Posterior cingulate gyrus (tissue), 11 donors: ENCODE results near the gene EIF3D.

Experiments
- DNase-seq, 10 donors: peaks; one replicate each; pipeline versions ENCODE4 v3.0.0 to v3.0.0-alpha.2; 2020 to 2021; ENCODE audit warnings: mixed read lengths in 3 of 10
- intact Hi-C: fragments of 100-400 bp; cut with DNase I; formaldehyde crosslinking; loops from one replicate; pipeline ENCODE4 v1.15.1; 2023

The EIF3D gene

DNA sequence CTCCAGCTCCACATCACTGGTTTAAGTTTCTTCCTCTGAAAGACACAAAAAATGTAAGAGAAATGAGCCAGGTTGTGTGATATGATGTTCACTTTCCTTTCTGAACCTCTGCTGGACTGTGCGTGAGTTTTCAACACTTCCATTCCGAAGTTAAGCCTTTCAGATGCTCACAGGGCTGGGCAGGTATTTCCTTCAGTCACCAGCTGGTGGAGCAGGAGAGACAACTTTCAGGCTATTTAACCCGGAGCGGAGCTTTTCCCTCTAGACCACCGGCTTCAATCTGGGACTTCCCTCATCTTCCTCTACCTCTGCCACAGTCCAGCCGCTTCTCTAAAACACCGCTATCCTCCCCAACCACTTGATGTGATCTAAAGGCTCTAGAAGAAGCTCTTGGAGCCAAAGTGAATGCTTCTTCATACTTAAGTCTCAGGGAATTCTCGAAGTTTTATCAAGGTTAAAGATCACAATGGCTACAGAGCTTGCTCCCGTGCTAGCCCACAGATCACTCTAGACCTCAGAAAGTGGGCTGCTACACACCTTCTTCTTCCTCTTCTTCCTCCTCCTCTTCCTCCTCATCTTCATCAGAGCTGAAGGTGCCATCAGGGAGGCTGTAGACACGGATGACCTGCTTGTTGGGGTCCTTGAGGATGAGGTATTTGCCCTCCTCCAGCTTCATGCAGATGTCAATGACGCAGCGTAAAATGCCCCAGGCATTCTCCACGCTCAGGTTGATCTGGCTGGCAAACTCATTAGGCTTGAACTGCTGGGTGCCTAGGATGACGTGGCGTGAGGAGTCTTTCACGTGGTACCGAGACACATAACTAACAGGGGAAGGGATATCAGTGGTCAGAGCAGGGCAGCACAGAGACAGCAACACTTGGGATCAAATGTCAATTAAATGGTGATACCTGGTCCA lies 17.7 kb downstream of the EIF3D start:
- intact Hi-C loops = no loop called here
- DNase-seq = peak in 6 of 10 donors; percentile 31 to 86 (median 40)

DNA sequence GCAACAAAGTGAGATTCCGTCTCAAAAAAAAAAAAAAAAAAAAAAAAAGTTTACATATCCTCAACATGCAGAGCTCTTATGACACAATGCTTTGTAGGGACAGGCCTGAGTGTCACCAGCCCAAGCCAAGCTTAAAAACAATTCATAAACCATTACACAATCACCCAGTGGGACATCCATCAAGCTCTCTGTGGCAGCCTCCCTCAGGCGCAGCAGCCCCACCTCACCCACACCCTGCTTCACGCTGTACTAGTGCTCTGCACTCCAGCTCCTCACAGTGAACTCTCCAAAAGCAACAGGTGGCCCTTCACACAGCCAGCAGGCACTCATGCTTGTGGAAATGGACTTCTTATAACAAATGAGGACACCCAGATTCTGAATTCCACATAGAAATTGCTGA lies 18.6 kb downstream of the EIF3D start:
- intact Hi-C loops = no loop called here
- DNase-seq = peak in 2 of 10 donors; percentile 4 to 46

DNA sequence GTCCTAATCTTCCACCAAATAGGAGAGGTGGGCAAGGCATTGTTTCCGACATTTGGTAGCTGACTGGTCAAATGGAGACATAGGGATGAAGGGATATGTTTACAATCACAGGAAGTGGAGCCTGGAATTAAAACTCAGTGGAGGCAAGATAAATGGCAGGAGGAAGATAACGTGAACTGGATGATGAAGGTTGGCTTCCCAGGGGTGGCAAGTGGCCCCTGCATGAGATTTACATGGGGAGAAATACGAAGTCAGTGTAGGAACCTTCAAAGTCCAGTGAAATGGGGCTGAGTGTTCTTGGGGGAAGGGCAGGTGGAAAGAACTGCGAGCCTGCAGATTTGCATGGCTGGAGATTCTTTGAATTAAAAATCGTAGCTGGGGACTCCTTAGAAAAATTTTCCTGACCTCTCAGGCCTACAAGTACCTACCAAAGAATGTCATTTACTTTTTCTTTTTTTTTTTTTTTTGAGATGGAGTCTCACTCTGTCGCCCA lies 21.4 kb downstream of the EIF3D start:
- intact Hi-C loops = loop anchor here (1.0 kb wide), 1 partner anchor 26 kb away; the partner anchor contains the start of gene TXN2
- DNase-seq = peak in 2 of 10 donors; percentile 21 to 29

DNA sequence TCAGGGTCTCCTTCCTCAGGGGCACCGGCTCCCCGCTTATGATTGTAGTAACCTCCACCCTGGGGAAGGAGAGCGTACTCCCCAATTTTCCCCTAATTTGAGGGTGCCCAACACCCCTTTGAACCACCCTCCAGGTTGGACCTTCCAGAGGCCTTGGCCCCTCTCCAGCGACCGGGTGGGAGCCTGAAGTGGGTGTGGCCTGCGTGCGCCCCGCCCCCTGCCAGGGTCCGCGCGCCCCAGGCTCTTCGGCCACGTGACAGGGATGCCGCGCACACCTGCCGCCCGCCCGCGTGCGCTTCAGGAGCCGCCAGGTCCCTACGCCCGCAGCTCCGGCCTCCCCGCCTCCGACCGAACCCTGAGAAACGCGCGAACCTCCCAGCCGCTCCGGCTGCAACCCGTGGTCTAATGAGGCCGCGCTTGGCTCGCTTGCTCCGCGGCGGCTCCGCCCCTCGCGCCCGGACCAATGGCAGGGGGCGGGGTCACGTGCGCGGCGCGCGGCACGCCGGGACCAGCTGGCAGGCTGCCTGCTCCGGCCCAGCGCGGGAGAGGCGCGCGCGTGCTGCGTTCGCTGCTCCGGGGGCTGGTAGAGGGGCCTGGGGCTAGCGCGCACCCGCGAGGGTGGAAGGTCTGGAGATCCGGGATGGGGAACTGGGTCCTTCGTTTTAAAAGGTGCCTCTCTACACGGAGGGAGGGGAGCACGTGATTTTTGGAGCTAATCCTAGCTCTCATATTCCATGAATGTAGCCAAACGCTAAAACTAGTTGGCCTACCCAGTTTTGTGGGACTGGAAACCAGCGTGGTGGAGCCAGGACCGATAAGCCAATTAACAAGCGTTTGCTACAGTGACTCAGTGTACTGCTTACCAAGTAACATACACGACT lies 22.1 kb downstream of the EIF3D start, which contains the start of gene FOXRED2:
Gene FOXRED2 (minus strand): TSS at position 404 of the 881 bp plus-strand sequence. CDS start 618 bp downstream, outside the sequence.
- intact Hi-C loops = loop anchor here (1.0 kb wide), 1 partner anchor 26 kb away; the partner anchor contains the start of gene TXN2
- peak; percentile 79 to 98 (median 86) for DNase-seq

DNA sequence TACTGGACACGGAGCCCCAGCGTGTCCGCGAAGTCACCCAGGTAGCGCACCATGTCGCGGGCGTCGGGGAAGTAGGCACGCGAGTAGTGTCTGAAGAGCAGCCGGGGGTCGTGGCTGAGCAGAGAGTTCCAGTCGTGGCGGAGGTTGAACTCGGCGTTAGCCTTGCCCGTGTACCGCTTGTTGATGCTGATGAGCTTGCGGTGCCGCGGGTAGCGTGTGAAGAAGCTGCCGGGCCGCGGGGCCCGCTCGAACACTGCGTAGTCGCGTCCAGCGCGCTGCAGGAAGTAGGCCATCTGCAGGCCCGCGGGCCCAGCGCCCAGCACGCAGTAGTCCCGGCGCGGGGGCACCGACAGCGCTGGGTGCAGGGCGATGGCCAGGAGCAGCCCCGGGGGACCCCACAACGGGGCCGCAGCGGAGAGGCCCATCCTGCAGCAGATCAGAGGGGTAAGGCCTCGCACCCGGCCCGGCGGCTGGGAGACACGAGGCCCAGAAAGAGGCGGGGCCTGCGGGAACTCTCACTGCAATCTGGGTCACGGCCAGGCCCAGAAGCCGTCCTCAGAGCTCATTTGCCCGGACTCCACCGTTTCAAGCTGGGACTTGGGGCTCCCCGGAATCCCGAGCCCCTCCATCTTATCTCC lies 22.8 kb downstream of the EIF3D start:
- intact Hi-C loops = no loop called here
- peak in 1 of 10 donors; percentile 90 for DNase-seq

DNA sequence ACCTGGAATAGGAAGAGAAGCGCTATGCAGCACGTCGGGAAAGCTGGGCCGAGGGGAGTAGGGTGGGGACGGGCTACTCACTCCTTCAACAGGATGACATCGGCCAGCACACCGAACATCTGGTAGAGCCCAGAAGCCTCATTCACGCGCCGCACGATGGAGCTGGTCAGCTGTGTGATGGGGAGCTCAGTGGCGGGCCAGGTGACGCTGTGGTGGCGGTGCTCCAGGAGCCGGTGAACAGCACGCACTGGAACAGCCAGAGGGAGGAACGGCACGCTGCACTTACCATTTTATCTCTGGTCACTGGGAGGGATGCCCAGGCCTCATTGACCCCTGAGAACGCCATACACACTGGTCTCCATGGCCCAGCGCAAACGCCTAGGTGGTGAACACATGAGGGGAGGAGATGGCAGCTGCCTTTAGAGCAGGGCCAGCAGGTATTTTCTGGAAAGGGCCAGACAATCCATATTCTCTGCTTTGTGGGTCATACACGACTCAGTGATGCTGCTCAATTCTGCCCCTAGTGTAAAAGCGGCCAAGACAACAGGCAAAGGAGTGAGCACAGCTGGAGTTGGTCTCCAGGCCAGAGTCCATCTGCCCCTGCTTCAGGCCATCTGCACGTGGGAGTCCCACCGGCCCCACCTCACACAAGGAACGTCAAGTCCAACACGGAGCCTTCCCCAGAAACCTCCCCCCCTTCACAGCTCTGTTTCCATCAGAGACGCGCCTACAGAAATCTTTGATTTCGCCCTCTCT lies 30.9 kb downstream of the EIF3D start:
- intact Hi-C loops = no loop called here
- DNase-seq = peak in 2 of 10 donors; percentile 64 to 81

DNA sequence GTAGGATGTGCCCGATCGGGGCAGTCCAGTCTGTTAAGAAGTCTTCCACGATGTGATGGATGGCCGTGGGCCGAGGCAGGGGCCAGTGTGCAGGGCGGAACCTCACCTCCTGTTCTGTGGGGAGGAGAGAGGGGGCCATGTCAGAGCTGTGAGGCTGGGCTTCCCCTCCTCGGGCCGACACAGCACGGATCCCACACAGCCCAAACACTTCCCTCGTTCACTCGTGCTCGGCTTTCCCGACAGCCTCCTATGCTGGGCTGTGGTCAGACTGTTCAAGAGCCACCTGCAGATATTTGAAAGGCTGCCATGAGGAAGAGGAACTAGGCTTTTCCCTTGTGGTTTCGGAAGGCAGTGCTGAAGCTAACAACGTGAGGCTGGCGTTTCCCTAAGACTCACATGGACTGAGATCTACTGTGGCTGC lies 35.3 kb downstream of the EIF3D start:
- intact Hi-C loops = no loop called here
- DNase-seq = peak in 2 of 10 donors; percentile 27 to 87

DNA sequence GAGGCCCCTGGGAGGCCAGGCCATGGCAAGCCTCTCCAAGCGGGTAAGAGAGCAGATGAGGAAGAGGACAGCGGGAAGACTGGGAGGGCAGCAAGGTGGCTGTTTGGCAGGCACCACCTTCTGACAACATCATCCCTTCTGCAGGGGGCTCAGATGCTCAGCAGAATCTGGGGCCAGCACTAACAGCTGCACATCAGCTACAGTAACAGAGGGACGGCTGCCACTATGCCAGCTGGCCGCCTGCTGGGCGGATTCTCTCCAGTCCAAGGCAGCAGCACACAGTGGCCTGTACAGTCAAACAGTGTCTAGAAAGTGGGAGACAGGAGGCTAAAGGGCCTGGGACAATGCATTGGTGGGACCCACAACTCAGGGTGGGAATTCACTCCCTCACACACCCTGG lies 36.9 kb downstream of the EIF3D start:
- intact Hi-C loops = no loop called here
- DNase-seq = no peak

DNA sequence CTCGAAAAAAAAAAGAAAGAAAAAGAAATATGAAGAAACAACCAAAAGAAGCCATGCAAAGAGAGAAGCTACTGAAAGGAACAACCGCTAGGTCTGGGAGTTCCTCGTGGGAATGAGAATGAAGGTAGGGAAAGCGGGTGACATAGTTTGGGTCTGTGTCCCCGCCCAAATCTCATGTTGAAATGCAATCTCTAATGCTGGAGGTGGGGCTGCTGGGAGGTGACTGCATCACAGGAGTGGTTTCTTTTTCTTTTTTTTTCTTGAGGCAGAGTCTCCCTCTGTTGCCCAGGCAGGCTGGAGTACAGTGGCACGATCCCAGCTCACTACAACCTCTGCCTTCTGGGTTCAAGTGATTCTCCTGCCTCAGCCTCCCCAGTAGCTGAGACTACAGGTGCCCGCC lies 37.8 kb downstream of the EIF3D start:
- intact Hi-C loops = no loop called here
- no peak for DNase-seq

DNA sequence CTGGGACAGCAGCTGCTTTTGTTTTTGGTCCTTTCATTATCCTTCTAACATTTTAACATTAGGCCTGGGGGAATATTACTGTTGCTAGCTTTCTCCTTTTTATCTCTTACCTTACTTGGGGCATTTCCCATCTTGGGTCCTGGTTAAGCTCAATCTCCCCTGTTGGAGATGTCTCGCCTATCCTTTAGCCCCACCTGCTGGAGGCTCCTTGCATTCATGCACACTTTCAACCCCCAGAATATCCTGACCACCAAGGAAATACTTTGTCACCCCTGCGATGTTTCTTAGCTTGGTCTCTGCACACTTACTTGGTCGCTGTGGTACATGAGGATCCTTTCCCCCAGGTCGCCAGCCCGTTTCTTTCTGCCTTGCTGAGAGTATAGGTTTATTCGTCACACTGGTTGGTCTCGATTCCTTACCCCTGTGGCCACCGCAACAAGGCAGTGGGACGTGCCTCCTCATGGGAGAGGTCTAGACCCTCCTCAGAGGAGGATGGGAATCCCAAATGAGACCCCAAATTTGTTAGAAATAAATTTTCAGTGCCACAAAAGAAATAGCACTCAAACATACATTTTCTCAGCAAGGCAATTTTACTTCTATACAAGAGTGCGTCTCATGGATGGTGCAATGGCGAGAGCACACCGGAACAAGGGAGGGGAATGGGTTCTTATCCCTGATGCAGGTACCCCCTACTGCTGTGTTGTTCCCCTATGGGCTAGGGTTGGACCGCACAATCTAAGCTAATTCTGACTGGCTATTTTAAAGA lies 42.2 kb downstream of the EIF3D start:
- intact Hi-C loops = no loop called here
- peak in 1 of 10 donors; percentile 37 for DNase-seq

DNA sequence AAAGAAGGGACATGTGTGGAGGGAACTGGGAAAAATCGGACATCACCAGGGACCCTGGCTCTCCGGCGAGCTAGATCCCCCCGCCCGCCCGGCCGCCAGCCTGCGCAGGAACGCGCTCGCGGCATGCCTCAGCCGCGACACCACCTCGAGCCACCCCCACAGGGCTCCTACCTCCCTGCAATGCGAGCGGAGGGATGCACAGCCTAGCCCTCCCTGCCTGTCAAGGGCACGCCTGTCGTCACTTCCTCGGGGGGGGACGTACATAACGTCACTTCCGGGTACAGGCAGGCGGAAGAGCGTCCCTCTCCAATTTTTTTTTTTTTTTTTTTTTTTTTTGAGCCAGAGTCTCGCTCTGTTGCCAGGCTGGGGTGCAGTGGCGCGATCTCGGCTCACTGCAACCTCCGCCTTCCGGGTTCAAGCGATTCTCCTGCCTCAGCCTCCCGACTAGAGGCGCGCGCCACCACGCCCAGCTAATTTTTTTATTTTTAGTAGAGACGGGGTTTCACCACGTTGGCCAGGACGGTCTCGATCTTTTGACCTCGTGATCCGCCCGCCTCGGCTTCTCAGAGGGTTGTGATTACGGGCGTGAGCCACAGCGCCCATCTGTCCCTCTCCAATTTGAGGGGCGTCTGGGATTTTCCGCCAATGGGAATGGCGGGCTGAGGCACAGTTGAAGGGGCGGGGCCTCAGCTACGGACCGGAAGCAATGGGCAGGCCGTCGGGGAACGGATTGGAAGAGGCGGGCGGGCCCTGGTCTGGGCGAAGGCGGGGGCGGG lies 47.4 kb downstream of the EIF3D start, which contains the start of gene TXN2:
Gene TXN2 (minus strand): TSS at position 248 of the 776 bp plus-strand sequence. CDS start 803 bp downstream, outside the sequence.
- DNase-seq = peak; percentile 93 to 99 (median 94)

DNA sequence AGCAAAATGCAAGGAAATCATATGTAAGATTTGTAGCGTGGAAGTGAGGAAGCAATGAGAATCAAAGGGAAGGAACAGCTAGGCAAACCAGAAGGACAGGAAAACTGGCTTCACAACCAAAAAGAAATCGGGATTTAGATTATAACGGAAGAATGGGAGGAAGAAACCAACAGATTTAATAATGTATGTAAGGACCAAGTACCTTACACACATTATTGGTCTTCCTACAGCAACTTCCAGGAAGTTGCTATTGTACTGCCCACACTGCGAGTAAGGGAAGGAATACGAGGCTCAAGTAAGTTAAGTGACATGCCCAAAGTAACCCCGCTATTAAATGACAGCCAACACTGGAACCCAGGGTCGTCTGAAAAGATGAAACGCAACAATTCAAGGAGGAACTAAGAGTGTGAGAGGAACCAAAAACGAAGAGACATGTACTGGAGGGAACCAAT lies 48.0 kb downstream of the EIF3D start:
- intact Hi-C loops = loop anchor here (1.0 to 2.0 kb wide), 3 partner anchors 26 to 92 kb away; partner anchors contain the start of genes EIF3D and FOXRED2
- DNase-seq = no peak

More for the DNA sequence above, 47.4 kb downstream of the EIF3D start, which contains the start of gene TXN2:
- intact Hi-C loops = loop anchor here (1.0 to 2.0 kb wide), 3 partner anchors 26 to 93 kb away; partner anchors contain the start of genes EIF3D and FOXRED2

DNA sequence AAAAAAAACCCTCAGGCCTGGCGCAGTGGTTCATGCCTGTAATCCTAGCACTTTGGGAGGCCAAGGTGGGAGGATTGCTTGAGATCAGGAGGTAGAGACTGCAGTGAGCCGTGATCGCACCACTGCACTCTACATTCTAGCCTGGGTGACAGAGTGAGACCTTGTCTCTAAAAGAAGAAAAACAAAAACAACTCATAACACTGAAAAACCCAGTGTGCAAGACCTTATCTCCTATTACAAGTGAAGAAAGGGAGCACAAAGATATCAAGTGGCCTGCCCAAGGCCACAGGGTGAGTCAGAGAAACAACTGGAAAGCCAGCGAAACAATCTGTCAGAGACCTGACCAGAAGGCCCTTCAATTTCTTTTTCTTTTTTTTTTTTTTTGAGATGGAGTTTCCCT lies 50.0 kb downstream of the EIF3D start:
- intact Hi-C loops = no loop called here

DNA sequence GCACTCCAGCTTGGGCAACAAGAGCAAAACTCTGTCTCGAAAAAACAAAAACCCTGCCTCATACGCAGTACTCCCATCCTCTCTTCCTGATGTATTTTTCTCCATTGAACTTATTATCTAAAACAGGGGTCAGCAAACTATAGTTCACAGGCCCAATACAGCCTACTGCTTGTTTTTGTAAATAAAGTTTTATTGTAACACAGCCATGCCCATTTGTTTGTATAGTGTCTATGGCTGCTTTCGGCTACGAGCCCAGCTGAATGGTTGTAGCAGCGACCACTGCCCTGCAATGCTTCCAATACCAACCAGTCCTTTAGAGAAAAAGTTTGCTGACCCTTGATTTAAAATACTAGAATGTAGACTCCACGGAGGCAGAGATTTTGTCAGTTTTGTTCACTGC lies 53.6 kb downstream of the EIF3D start:
- intact Hi-C loops = no loop called here
- no peak for DNase-seq

More for the DNA sequence above, 50.0 kb downstream of the EIF3D start:
- DNase-seq = no peak

DNA sequence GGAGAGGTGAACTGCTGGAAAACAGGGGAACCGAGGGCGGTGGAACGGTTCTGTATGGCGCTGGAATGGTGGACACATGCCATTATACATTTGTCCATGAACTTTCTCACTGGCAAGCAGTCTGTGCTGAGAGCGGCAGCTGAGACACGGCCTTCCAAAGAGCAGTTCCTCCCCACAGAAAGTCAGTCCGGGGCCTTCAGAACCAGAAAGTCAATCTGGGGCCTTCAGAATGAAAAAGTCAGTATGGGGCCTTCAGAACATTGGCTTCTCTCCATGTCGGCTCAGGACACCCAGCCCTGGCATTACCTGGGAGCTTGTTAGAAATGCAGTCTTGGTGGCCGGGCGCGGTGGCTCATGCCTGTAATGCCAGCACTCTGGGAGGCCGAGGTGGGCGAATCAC lies 56.3 kb downstream of the EIF3D start:
- intact Hi-C loops = no loop called here
- no peak for DNase-seq

DNA sequence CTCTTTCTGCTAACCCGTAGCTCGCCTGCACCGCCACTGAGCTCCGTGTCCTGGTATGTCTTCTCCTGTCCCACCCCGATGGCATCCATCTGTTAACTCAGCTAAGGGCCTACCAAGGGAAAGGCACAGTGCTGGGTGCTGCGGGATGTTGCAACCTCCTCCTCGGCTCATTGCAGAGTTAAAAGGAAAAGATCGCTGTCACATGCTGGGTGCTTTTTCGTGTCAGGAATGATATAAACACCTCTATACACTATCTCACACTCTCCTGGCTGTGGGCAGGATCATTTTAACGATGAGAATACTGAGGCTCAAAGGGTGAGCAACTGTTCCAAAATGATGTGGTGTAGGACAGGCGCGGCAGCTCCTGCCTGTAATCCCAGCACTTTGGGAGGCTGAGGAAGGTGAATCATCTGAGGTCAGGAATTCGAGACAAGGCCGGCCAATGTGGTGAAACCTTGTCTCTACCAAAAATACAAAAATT lies 57.6 kb downstream of the EIF3D start:
- DNase-seq = no peak
- intact Hi-C loops = no loop called here

DNA sequence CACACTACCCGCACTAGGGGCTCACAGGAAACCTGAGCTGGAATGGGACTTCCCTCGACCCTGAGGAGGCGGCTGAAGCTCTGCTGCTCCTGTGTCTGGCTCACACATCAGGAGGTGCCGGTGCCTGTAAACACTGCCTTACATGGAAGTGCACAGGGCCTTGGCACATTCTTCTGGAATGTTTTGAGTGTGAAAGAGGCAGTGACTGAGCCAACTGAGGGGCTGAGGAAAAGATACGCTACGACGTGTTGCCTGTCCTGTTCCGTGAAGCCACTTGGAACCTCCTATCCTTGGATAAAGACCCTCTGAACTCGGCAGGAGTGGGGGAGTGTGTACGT lies 58.0 kb downstream of the EIF3D start:
- DNase-seq = no peak
- intact Hi-C loops = loop anchor here (1.0 kb wide), 1 partner anchor 170 kb away; no protein-coding TSS in a partner anchor
